Astrocyte (in vitro differentiated cells and primary cell): ENCODE data around the gene NBPF15. TPM values are rescaled to one million over a fixed set of nuclear protein-coding genes. Genes with fewer than 3 reads are reported as not detected.
A peak's percentile ranks its signal among the peaks of the same experiment; 100 is the strongest.
"Not testable (repeated sequence)": the region's sequence is repeated elsewhere in the genome, so short reads cannot be mapped to it uniquely, and the experiment has no call there.

Experiments used
- DNase-seq: peaks from one replicate; pipeline ENCODE4 v3.0.0-alpha.2; 2010; ENCODE audit warnings: low read depth
- FAIRE-seq: peaks from 2 replicates; lab custom pipeline; 2011; peaks lifted over from hg19 to GRCh38; lab: Jason Lieb, UNC
- H2AFZ ChIP-seq: 2 replicates; pipeline ENCODE4 v1.6.0; 2012; ENCODE audit warnings: low read depth, low read length, inconsistent platforms
- H3K27ac ChIP-seq: 2 replicates; pipeline ENCODE4 v1.5.1; 2011; ENCODE audit warnings: low read depth, low read length, inconsistent platforms
- H3K27me3 ChIP-seq: 2 replicates; pipeline ENCODE4 v1.6.0; 2011; ENCODE audit warnings: low read length, inconsistent platforms; ENCODE audit not compliant: insufficient read depth
- H3K36me3 ChIP-seq: 2 replicates; pipeline ENCODE4 v1.5.1; 2011; ENCODE audit warnings: low read length, inconsistent platforms; ENCODE audit not compliant: insufficient read depth
- H3K4me1 ChIP-seq: 2 replicates; pipeline ENCODE4 v1.5.1; 2011; ENCODE audit warnings: low read length, inconsistent platforms; ENCODE audit not compliant: insufficient read depth
- H3K4me2 ChIP-seq: 2 replicates; pipeline ENCODE4 v1.6.0; 2012; ENCODE audit warnings: low read length, inconsistent platforms
- H3K4me3 ChIP-seq: 2 replicates; pipeline ENCODE4 v1.5.1; 2011; ENCODE audit warnings: low read depth, mild to moderate bottlenecking, low read length, inconsistent platforms; ENCODE audit not compliant: insufficient read depth
- H3K79me2 ChIP-seq: 2 replicates; pipeline ENCODE4 v1.6.0; 2012; ENCODE audit warnings: mild to moderate bottlenecking, low read length, inconsistent platforms; ENCODE audit not compliant: insufficient read depth
- H3K9ac ChIP-seq: 2 replicates; pipeline ENCODE4 v1.6.0; 2012; ENCODE audit warnings: mild to moderate bottlenecking, low read length, inconsistent platforms
- H3K9me3 ChIP-seq: 2 replicates; pipeline ENCODE4 v1.5.1; 2012; ENCODE audit warnings: low read depth, mild to moderate bottlenecking, low read length, inconsistent platforms; ENCODE audit not compliant: insufficient read depth
- H4K20me1 ChIP-seq: 2 replicates; pipeline ENCODE4 v1.6.0; 2012; ENCODE audit warnings: low read length, inconsistent platforms; ENCODE audit not compliant: insufficient read depth
- H3K27ac Mint-ChIP-seq: one replicate; pipeline ENCODE4 v1.8.0; 2021; ENCODE audit warnings: mild to moderate bottlenecking, mixed read lengths; ENCODE audit not compliant: unreplicated experiment
- H3K27me3 Mint-ChIP-seq: one replicate; pipeline ENCODE4 v1.8.0; 2021; ENCODE audit warnings: low read depth, mixed read lengths; ENCODE audit not compliant: unreplicated experiment
- H3K36me3 Mint-ChIP-seq: one replicate; pipeline ENCODE4 v1.8.0; 2021; ENCODE audit warnings: low read depth, mixed read lengths; ENCODE audit not compliant: unreplicated experiment
- H3K4me1 Mint-ChIP-seq: one replicate; pipeline ENCODE4 v1.8.0; 2021; ENCODE audit warnings: low read depth, mixed read lengths; ENCODE audit not compliant: unreplicated experiment
- H3K4me3 Mint-ChIP-seq: one replicate; pipeline ENCODE4 v1.8.0; 2021; ENCODE audit warnings: mild to moderate bottlenecking, moderate library complexity, mixed read lengths; ENCODE audit not compliant: unreplicated experiment
- H3K9me3 Mint-ChIP-seq: one replicate; pipeline ENCODE4 v1.8.0; 2021; ENCODE audit warnings: mild to moderate bottlenecking, mixed read lengths; ENCODE audit not compliant: unreplicated experiment
- total RNA-seq: library from RNA; stranded (reverse); gene quantifications from 2 replicates; pipeline ENCODE4 v1.2.1, GENCODE V29; 2021

NBPF15 gene
- total RNA-seq, 1 donor from 2014 or later, result 49.0 TPM

GRCh38 chr1:144485048-144485993 lies 23.9 kb upstream of the NBPF15 start:
- H4K20me1 ChIP-seq, H3K9me3 ChIP-seq, H3K36me3 Mint-ChIP-seq, H3K4me3 ChIP-seq, H3K4me2 ChIP-seq, H3K27ac ChIP-seq, H2AFZ ChIP-seq, H3K4me1 ChIP-seq, H3K4me1 Mint-ChIP-seq, H3K79me2 ChIP-seq, H3K9me3 Mint-ChIP-seq, H3K27me3 ChIP-seq, H3K27ac Mint-ChIP-seq, DNase-seq, H3K9ac ChIP-seq, H3K4me3 Mint-ChIP-seq, FAIRE-seq, H3K27me3 Mint-ChIP-seq, H3K36me3 ChIP-seq: not testable (repeated sequence)

- DNase-seq, H3K4me1 ChIP-seq, H3K9me3 ChIP-seq, H3K4me1 Mint-ChIP-seq, H3K79me2 ChIP-seq, H3K4me3 ChIP-seq, H3K36me3 ChIP-seq, H3K27me3 Mint-ChIP-seq, FAIRE-seq, H3K9me3 Mint-ChIP-seq, H4K20me1 ChIP-seq, H3K9ac ChIP-seq, H3K4me2 ChIP-seq, H2AFZ ChIP-seq, H3K4me3 Mint-ChIP-seq, H3K27ac Mint-ChIP-seq, H3K27ac ChIP-seq, H3K27me3 ChIP-seq, H3K36me3 Mint-ChIP-seq: not testable (repeated sequence)
Measured at GRCh38 chr1:144473897-144474296, 12.4 kb upstream of the NBPF15 start.

- not testable (repeated sequence) for H3K27me3 Mint-ChIP-seq, H3K27ac Mint-ChIP-seq, H3K4me3 Mint-ChIP-seq, H3K4me1 Mint-ChIP-seq, H4K20me1 ChIP-seq, H3K9ac ChIP-seq, H2AFZ ChIP-seq, H3K27me3 ChIP-seq, H3K9me3 Mint-ChIP-seq, H3K36me3 ChIP-seq, H3K36me3 Mint-ChIP-seq, H3K4me1 ChIP-seq, H3K79me2 ChIP-seq, H3K4me3 ChIP-seq, H3K4me2 ChIP-seq, DNase-seq, H3K9me3 ChIP-seq, H3K27ac ChIP-seq, FAIRE-seq
Measured at GRCh38 chr1:144471434-144471833, 10.0 kb upstream of the NBPF15 start.

- H3K27me3 ChIP-seq, H3K9me3 ChIP-seq, H3K4me3 ChIP-seq, H3K4me1 Mint-ChIP-seq, FAIRE-seq, H3K27ac Mint-ChIP-seq, H3K4me1 ChIP-seq, H2AFZ ChIP-seq, H3K4me2 ChIP-seq, H3K79me2 ChIP-seq, H3K27me3 Mint-ChIP-seq, DNase-seq, H3K27ac ChIP-seq, H4K20me1 ChIP-seq, H3K9ac ChIP-seq, H3K36me3 ChIP-seq, H3K9me3 Mint-ChIP-seq, H3K36me3 Mint-ChIP-seq: not testable (repeated sequence)
- H3K4me3 Mint-ChIP-seq, result peak overlapping the region; percentile 94
Measured at GRCh38 chr1:144461778-144462177, 309 bp upstream of the NBPF15 start.

GRCh38 chr1:144460686-144461085 lies 783 bp downstream of the NBPF15 start:
- not testable (repeated sequence) for H4K20me1 ChIP-seq, H3K4me1 ChIP-seq, H2AFZ ChIP-seq, H3K79me2 ChIP-seq, H3K9me3 ChIP-seq, H3K36me3 Mint-ChIP-seq, H3K4me1 Mint-ChIP-seq, H3K36me3 ChIP-seq, FAIRE-seq, H3K9me3 Mint-ChIP-seq, DNase-seq, H3K27me3 Mint-ChIP-seq, H3K27me3 ChIP-seq, H3K27ac Mint-ChIP-seq
- Histone ChIP-seq H3K4me3 (peak overlapping the region; percentile 58), H3K4me2 (peak overlapping the region; percentile 77), H3K27ac (peak overlapping the region; percentile 33), H3K9ac (peak overlapping the region; percentile 74)
- H3K4me3 Mint-ChIP-seq, result peak overlapping the region; percentile 88

GRCh38 chr1:144442402-144442801 lies 19.1 kb downstream of the NBPF15 start:
- not testable (repeated sequence) for H3K27me3 ChIP-seq, FAIRE-seq, H3K4me2 ChIP-seq, H3K4me1 ChIP-seq, H3K4me3 ChIP-seq, H3K9me3 ChIP-seq, H2AFZ ChIP-seq, H3K27ac ChIP-seq, H3K4me1 Mint-ChIP-seq, DNase-seq, H3K36me3 ChIP-seq, H3K9ac ChIP-seq, H3K27me3 Mint-ChIP-seq, H3K36me3 Mint-ChIP-seq, H3K79me2 ChIP-seq, H4K20me1 ChIP-seq, H3K4me3 Mint-ChIP-seq, H3K27ac Mint-ChIP-seq, H3K9me3 Mint-ChIP-seq
